HG03103 (cell line): ENCODE measurements around the gene CCDC13.

ENCODE experiments used
- ATAC-seq: cut with Tn5 transposase; IDR thresholded peaks from one replicate; pipeline ENCODE4 v1.9.1; 2021; ENCODE audit warnings: low read depth; ENCODE audit not compliant: unreplicated experiment

CCDC13 gene

DNA sequence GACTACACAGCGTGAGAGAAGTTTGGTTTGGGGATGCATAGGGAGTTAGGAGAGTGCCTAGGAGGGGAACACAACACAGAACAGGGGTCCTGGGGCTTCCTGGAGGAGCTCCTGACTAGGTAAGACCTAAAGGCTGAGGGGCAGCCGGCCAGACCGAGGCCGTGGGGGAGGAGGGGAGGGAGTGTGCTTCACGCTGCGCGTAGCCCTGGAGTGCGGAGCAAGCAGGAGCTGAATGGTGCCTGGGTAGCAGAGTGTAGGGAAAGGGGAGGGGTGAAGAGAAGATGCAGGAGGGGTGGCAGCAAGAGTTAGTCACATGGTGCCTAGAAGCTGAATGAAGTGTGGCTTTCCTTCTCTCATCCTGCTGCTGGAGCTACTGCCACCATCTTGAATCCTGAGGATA is 38.0 kb downstream of the CCDC13 start:
- ATAC-seq = no peak

DNA sequence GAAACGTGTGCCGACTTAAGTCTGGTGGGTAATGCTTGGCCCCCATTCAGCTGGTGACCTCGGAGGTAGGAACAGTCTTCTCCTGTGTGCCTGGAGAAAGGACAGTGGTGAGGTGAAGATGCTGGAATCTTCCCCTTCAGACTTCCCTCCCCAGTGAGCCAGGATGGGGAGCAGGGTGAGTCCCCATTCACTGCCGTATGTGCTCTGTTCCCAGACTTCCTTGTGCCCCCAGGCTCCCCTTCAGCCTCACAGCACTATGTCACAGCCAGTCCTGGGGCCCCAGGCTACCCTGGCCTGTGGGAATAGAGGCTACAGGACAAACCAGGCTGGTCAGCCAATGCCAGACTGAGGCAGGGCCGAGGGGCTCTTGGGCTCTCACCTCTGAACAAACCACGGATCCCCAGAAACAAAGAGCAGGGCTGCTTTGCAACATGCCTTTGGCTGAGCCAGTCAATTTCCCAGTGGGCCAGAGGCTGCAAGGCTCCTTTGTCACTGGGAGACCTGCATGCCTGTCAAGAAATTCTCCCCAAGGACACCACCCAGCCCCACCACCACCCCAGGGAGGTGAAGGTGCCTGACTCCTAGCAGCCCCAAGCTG is 38.7 kb downstream of the CCDC13 start:
- no peak for ATAC-seq

- ATAC-seq = no peak
Observed at GRCh38 chr3:42733501-42734262, 39.4 kb downstream of the CCDC13 start.

DNA sequence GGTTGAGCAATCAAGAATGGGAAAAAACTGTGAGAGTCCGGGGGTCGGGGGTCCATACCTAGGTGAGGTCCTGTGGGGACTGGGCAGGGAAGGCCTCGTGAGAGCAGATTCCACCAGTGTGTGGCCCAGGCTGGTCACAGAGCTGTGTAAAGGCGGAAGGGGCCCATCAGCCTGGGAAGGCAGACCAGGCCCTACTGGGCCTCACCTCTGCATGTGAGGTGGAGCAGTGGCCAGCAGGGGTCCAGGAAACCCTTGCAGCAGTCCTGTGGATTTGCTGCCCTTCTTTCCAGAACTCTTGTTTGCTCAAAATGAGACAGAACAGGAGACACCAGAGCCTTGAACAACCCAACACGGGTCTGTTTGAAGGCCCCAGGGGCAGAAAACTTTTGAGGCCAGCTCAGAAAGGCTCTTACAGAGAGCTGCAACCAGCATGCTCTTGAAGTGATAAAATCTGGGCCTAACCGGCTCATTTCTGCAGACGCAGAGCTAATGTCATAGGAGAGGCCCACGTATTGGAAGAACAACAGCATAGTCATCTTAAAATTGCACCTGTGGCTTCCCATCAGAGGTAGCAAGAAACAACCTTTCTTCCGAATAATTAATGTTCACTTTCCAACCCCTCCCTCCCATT is 40.1 kb downstream of the CCDC13 start:
- no peak for ATAC-seq

DNA sequence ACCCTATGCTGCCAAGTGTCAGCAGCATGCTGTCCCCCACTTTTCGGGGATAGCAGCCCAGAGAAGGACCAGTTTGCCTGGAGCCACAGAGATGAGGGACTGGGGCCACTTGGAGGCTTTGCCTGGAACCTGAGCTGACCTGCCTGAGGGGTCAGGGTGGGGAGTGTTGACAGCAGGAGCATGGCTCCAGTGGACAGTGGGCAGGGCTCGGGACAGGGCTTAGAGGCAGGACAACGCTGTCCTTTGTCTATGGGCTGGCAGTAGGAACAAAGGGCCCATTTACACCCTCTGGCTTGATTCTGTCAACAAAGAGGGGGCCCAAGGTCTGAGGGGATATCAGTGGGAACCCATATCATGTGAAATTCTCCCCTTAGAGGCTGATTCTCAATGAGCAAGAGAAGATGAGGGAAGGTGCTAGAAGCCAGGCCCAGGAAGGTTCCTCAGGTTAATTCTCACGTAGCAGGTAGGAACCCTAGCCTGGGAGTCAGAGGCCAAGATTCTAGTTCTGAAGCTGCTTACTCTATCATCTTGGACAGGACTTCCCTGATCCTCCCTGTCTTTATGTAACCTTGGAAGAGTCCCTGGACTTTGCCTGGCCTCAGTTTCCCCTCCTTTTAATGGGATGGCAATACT is 40.7 kb downstream of the CCDC13 start:
- no peak for ATAC-seq

- no peak for ATAC-seq
Observed at GRCh38 chr3:42731476-42732195, 41.4 kb downstream of the CCDC13 start.

DNA sequence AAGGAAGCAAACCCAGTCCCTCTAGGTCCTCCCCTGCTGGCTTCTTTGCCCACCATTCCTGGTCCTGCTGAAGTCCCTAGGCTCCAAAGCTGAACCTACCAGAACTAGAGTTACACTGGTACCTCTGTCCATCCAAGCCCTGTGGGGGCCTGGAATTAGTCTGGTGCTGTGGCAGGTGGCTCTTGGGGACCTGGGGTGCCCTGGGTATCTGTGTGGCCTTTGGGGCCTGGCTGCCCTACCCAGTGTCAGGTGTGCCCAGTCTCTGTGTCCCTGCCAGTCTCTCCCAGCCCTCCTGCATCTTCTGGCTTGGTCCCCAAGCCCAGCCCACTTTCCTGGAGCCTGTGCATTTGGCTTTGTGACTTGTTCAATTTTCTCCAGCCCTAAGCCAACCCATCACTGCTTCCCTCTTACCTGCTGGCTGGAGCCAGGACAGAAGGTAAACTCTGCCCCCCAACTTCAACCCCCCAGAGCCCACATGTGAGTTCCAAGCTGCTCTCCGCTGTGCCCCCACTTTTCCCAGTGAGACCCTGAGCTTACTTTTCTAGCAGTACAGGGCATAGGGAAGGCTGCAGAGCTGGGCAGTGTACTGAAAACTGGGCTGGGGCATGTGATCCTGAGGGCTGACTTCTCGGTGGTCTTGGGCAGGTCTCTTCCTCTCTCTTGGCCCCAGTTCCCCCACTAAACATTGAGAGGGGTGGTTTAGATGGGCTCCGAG is 42.2 kb downstream of the CCDC13 start:
- ATAC-seq = no peak

- no peak for ATAC-seq
Observed at GRCh38 chr3:42730294-42730693, 42.8 kb downstream of the CCDC13 start.

DNA sequence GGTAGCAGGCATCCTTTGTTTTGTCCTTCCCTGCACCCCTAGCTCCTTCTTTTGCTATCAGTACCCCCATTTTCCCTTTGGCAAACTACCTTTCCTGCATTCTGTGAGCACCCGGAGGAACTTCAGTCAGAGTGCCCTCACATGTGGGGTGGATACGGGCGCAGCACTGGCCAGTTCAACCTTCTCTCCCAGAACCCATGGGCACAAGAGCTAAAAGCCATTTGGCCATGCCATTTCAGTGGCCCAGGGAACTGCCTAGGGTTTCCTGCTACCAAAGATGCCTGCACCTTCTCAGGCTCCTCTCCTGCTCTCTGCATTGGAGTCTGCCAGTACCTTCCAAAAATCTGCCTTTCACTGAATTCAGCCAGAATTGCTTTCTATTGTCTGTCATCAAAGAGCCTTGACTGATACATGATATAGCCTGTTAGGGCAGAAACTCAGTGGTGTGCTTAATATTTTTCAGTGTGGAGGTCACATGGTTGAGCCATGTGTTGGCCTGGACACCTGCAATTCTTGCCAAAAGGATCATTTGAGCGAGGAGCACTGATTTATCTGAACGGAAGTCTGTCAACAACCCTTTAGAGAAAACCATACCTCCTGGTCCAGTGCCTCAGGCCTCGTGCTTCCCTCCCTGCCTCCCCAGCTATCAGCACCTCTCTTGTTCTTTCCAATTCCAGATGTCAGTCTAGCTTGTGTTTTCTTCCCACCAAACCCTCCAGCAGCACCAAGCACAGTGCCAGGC is 43.5 kb downstream of the CCDC13 start:
- no peak for ATAC-seq

GRCh38 chr3:42728668-42729364 is 44.2 kb downstream of the CCDC13 start:
- no peak for ATAC-seq

- no peak for ATAC-seq
Observed at GRCh38 chr3:42728056-42728455, 45.0 kb downstream of the CCDC13 start.

GRCh38 chr3:42725454-42725853 is 47.6 kb downstream of the CCDC13 start:
- no peak for ATAC-seq

- ATAC-seq = no peak
Observed at GRCh38 chr3:42723219-42723618, 49.8 kb downstream of the CCDC13 start.
